HuH-7.5 (cell line): ENCODE data around the gene RIMS3.
A peak's percentile ranks its signal among the peaks of the same experiment; 100 is the strongest.
"Not testable (repeated sequence)": the region's sequence is repeated elsewhere in the genome, so short reads cannot be mapped to it uniquely, and the experiment has no call there.

Experiments used
- DNase-seq: peaks from one replicate; pipeline ENCODE4 v3.0.0; 2011; ENCODE audit warnings: low spot score

Gene RIMS3

DNA sequence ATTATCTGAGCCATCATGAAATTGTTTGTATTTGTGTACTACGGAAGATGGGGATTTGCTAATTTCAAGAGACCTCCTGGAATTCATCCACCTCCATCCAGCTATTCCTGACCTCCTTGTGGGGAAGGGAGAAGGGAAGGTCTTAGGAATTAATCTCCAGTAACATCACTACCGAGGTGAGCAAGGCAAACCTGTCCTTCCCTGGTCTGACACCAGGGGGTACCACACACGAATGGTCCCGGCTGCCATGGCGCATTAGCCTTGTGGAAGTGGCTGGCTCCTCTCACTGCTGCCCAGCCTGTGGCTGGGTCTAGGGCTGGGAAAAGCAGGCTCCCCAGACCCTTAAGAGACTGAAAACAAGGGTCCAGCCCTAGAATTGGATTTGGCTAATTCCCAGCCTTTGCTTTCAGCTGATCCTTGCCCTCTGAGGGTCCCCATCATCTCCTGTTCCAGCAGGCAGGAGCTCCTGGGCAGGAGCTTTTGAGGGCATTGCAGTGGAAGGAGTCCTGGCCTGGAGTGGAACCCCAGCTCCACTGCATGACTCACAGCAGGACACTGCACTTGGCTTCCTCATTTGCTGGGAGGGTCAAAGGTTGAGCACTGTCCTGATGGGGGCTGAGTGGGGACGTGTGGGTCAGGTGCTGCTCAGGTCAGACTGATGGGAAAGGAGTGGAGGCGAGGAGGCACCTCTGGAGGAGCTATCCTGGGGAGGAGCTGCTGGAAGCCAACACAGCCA, 34.8 kb downstream of the RIMS3 start:
- DNase-seq, result peak; percentile 53

DNA sequence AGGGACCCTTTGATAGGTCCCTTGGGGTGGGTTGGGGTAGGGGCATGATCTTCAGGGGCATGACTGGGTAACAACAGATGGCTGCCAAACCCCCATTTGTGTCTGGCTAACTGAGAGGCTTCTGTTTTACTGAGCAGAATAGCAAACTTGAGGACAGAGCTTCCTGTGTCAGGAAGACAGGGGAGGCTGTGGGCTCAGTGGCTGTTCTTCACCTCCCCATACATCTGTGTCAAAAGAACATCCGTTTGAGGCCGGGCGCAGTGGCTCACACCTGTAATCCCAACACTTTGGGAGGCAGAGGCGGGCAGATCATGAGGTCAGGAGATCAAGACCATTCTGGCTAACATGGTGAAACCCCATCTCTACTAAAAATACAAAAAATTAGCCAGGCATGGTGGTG, 35.9 kb downstream of the RIMS3 start:
- DNase-seq, result not testable (repeated sequence)

- no peak for DNase-seq
Measured at GRCh38 chr1:40628903-40629292, 36.6 kb downstream of the RIMS3 start.

DNA sequence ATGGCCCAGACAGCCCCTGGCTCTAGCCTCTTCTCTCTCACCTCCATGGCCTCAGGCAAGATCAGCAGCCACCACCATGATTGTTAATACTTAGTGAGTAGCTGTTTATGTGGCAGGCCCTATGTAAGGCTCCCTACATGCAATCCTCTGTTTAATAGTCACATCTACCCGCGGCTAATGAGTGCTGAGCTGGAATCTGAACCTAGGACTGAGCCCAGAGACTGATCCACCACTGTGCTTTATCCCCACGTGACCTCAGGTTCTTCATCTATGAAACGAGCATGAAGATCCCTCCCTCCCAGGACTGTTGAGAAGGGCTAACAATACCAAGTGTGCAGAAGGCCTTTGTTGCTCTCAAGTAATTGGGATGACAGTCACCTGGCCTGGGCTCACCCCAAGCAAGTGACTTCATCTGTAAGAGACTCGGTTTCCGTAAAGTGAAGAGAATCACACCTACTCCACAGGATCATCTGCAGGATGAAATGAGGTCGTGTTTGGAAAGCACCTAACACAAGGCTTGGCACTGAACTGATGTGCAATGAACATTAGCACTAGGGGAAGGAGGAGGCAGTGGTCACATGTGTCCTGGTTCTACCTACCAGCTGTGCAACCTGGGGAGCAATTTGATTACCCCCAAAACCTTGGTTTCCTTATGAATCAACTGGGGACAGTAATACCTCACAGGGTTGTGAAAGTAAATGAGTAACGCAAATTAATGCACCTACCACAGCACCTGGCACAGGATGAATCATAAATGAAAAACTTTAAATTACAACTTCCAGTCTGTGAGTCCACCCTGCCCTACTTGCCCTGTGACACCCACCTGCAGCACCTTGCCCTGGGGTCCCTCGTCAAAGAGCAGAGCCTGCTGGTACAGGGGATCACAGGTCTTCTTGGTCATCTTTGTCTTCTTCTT, 37.2 kb downstream of the RIMS3 start:
- DNase-seq, result no peak

DNA sequence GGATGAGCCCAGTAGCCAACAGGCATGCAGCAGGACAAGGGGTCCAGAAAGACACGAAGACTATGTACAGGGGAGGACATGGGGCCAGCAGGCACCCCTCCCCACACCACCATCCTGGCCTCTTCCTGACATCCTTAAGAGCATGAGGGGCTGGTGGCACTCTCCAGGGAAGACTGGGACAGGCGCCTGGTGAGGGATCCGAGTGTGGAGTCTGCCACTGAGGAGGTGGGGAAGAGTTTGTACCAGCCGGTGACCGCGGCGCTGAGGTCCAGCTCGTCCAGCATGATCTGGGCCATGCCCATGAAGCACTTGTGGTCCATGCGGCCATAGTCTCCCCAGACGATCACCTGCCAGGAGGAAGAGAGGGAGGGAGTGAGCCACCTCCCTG, 39.1 kb downstream of the RIMS3 start:
- DNase-seq, result no peak

GRCh38 chr1:40625476-40626382, 39.8 kb downstream of the RIMS3 start:
- no peak for DNase-seq

DNA sequence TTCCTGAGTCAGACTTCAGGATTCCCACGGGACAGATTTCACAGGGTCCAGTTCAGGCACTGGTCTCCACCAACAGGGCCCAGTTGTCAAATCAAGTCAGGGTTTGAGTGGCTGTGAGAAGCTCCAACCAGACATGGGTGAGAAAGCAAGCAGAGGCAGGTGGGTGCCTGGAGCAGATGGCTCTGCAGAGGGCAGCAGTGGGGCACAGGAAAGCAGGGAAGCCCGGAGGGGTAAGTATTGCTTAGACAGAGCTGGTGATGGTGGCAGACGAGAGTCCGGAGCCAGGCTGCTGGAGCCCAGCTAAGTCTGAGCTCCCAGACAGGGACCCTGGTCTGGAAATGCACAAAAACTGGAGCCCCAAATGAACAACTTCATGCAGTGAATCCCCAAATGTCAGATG, 40.4 kb downstream of the RIMS3 start:
- DNase-seq, result no peak

DNA sequence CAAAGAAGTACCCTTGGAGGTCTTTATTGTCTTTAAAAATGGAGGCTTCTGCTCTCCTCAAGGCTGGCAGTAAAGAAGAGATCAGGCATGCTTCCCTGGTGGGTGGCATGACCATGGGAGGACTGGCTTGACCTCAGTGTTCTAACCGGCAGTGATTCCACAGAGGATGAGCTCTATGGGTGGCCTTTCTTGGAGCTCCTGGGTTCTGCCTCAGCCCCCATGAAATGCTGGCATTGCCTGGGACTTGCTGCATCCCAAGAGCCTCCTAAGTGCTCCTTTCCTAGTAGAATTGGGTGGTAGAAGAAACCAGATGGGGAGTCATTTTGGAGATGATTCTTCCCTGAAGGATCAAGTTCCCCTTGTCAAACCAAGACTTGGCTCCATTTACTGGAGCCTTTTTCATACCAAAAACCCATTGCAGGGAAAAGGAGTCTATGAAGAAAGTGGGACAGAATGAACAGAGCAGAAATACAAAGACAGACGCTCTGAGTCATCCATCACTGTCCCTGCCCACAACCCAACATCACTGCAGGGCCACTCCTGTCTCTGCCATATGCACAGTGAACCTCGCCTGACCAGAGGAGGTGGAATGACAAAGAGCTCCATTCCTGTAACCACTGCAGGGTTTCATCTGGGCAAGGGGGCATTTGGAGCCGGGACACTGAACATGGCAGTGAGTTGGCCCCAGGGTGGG, 42.4 kb downstream of the RIMS3 start:
- DNase-seq, result no peak

DNA sequence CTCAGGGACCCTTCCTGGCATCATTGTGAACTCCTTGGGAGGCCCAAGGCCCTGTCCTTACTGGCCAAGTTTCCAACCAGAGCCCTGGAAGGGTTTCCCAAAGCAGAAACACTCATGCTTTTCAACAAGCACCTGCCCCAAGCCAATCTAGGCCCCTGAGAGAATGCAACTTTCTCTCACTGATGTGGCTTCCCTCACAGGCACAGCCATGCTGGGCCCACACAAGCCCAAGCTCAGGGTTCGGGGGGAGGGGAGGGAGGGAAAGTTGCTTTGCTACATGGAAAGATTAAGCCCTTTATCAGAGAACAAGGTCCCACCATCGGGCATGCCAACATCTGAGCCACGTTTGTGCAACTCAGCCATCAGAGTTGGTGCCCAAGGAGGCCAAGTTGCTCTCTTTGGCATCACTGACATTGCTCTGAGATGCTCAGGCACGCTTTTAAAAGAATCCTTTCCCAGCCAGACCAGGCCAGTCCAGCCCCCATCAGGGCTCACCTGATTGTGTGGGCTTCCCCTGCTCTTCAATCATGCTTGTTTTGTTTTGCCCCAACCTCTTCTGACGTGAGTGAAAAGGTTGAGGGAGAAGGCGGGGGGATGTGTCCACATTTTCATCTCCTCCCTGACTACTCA, 43.5 kb downstream of the RIMS3 start:
- no peak for DNase-seq

- no peak for DNase-seq
Measured at GRCh38 chr1:40620586-40621210, 44.8 kb downstream of the RIMS3 start.

- no peak for DNase-seq
Measured at GRCh38 chr1:40620150-40620549, 45.3 kb downstream of the RIMS3 start.

DNA sequence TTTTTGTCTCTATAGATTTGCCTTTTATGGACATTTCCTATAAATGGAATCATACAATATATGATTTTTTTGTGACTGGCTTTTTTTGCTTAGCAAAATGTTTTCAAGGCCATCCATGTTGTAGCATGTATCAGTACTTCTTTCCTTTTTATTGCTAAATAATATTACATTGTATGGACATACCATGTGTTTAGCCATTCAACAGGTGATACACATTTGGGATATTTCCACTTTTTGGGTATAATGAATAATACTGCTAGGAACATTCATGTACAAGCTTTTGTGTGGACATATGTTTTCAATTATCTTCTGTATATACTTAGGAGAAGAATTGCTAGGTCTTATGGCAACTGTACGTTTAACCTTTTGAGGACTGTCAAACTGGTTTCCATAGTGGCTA, 47.4 kb downstream of the RIMS3 start:
- no peak for DNase-seq

- peak; percentile 48 for DNase-seq
Measured at GRCh38 chr1:40612345-40612831, 53.1 kb downstream of the RIMS3 start.

GRCh38 chr1:40610156-40610555, 55.3 kb downstream of the RIMS3 start:
- DNase-seq, result no peak

DNA sequence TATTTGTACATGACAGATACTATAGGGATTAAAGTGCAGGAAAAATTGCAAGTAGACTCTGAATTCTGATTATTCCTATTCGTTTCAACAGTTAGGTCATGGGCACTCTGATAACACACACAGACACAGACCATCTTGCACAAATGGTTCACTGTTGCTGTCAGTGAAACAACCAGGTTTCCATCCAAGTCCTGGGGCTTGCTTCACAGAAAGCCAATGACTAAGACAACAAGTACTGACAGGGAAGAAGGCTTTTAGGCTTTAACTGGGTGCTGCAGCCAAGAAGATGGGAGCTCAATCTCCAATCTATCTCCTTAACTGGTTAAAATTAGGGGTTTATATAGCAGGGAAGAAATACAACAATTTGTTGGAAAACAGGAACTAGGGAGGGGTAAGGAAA, 57.6 kb downstream of the RIMS3 start:
- no peak for DNase-seq

GRCh38 chr1:40606978-40607377, 58.5 kb downstream of the RIMS3 start:
- no peak for DNase-seq

DNA sequence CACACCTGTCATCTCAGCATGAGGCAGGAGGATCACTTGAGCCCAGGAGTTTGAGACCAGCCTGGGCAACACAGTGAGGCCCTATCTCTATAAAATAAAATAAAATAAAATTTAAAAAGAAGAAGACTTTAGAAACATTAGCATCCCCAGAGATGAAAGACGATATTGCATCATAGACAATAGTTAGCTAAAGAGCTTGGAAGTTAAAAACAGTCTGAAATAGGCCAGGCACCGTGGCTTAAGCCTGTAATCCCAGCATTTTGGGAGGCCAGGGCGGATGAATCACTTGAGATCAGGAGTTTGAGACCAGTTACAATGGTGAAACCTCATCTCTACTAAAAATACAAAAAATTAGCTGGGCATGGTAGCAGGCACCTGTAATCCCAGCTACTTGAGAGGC, 59.3 kb downstream of the RIMS3 start:
- no peak for DNase-seq

DNA sequence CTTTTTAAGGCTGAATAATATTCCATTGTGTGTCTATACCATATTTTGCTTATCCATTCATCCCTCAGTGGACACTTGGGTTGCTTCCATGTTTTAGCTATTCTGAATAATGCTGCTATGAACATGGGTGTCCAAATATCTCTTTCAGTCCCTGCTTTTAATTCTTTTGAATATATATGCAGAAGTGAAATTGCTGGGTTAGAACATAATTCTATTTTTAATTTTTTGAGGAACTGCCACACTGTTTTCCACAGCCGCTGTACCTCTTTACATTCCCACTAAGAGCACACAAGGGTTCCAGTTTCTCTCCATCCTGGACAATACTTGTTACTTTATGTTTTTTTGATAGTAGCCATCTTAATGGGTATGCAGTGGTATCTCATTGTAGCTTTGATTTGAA, 65.6 kb downstream of the RIMS3 start:
- no peak for DNase-seq

- DNase-seq, result no peak
Measured at GRCh38 chr1:40595623-40596022, 69.9 kb downstream of the RIMS3 start.

DNA sequence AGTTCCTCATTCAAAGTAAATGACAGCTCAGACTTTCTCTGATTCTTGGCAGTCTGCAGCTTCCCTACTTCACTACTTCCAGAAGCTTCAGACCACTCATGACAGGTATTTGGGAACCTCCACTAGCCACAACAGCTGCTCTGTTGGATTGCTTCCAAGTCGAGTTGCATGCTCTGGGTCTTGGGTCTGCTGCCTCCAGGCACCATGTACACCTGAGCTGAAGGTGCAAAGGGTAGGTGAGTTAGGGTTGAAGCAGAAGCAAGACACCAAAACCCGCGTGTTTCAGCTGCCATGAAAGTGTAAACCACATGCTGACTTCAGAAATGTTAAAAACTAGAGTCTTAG, 71.3 kb downstream of the RIMS3 start:
- no peak for DNase-seq
